Epithelial cell of prostate (primary cell): ENCODE results near the gene LAMP2.
A peak's percentile ranks its signal among the peaks of the same experiment; 100 is the strongest.

ENCODE experiments used
- DNase-seq: peaks from one replicate; pipeline ENCODE4 v3.0.0-alpha.2; 2011; ENCODE audit warnings: low read depth, low spot score
- H3K27ac ChIP-seq: fragments of 450-650 bp; 2 replicates; pipeline ENCODE4 v1.5.1; 2017; ENCODE audit warnings: mild to moderate bottlenecking

LAMP2 gene

GRCh38 chrX:120459309-120459708, 9.8 kb downstream of the LAMP2 start:
- DNase-seq, result no peak
- peak overlapping the region; percentile 94 for H3K27ac ChIP-seq

DNA sequence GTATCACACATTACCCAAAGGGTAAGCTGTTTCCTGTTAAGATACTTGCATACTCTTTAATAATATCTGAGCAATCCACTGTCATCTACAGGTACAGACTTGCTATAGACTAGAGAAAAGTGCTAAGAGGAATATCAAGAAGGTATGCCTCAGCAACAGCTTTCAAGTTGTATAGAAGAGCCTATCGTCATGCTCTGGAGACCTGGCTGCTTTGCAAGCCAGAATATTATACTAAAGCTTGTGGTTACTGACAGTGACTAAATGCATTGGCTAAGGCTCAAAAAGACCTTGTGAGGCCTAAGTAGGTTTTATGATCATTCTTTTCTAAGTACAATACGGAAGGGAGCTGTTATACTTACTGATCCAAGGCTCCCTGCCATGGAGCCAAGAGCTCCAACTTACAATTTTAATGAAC, 11.3 kb downstream of the LAMP2 start:
- DNase-seq, result peak; percentile 91
- peak overlapping the region; percentile 94 for H3K27ac ChIP-seq

GRCh38 chrX:120456973-120457372, 12.1 kb downstream of the LAMP2 start:
- DNase-seq, result no peak
- peak overlapping the region; percentile 94 for H3K27ac ChIP-seq

DNA sequence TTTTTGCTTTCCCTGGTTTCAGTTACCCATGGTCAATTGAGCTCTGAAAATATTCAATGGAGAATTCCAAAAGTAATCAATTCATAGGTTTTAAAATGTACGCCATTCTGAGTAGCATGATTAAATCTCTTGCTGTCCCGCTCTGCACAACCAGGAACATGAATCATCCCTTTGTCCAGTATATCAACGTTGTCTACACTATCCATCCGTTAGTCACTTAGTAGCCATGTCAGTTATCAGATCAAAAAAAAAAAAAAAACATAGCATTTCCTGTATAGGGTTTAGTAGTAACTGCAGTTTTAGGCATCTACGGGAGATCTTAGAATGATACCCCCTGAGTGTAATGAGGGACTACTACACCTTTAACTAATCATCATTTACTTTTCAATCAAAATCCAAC, 15.1 kb downstream of the LAMP2 start:
- no peak for DNase-seq
- H3K27ac ChIP-seq, result no peak overlapping the region

DNA sequence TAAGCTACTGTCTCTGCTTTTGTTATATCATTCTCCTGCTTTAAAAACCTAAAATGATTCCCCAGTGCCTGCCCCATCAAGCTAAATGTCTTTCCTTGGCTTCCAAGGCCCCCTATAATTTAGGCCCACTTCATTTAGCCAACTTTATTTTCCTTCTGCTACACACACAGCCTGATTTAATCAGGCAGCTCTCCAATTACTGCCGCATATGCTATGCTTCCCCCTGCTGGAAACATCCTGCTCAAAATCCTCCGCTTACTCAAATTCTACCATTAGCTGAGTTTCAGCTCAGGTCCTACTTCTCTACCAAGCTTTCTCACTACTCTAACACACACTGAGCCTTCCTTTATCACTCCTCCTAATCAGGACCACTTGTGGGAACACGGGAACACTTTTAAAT, 17.0 kb downstream of the LAMP2 start:
- DNase-seq, result no peak
- H3K27ac ChIP-seq, result no peak overlapping the region

- DNase-seq, result no peak
- no peak overlapping the region for H3K27ac ChIP-seq
Observed at GRCh38 chrX:120450163-120450562, 18.9 kb downstream of the LAMP2 start.

GRCh38 chrX:120446498-120446897, 22.6 kb downstream of the LAMP2 start:
- no peak overlapping the region for H3K27ac ChIP-seq
- DNase-seq, result no peak

DNA sequence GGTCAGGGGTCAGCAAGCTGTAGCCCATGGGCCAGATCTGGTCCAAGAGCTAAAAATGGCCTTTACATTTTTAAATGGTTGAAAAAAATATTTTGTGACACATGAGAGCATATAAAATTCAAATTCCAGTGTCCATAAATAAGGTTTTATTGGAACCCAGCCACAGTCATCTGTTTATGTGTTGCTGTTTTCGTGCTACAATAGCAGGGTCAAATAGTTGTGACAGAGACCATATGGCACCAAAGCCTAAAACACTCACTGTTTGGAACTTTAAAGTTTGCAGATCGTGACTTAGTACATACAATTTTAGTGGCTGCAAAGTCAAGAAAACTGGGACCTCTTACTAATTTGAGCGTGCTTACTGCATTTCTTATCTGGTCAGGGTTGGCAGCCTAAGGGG, 29.2 kb downstream of the LAMP2 start:
- H3K27ac ChIP-seq, result no peak overlapping the region
- DNase-seq, result no peak

DNA sequence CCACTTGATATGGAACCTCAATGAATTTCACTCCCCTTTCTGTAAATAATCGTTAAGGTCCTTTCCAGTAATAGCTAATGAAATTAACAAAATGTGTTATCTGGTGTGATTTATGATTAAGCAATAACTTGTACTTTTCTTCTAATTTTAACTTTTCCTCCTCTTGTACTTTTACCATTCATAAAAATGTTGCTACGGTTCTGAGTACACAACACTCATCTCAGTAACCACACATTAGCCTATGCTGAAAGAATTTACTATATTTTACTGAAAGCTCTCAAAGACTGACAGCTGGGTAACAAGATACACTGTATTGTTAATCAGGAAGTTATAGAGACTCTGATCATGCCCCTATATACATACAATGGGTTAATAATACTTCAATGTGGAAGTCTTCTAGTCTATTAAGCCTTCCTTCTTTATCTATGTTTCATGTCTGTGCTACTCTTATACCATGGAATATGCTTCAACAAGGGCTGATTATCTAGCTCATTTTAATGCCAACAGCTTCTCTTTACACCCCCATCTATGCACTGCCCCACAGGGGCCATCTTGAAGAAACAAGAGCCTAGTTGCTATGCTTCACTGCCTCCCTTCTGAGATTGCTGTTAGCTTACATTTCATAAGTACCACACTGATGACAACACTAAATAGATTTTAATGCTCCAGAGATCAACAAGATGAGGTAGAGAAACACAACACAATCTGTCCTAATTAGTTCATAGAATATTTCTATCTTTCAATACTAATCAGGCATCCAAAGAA, 39.1 kb downstream of the LAMP2 start:
- no peak for DNase-seq
- H3K27ac ChIP-seq, result no peak overlapping the region

DNA sequence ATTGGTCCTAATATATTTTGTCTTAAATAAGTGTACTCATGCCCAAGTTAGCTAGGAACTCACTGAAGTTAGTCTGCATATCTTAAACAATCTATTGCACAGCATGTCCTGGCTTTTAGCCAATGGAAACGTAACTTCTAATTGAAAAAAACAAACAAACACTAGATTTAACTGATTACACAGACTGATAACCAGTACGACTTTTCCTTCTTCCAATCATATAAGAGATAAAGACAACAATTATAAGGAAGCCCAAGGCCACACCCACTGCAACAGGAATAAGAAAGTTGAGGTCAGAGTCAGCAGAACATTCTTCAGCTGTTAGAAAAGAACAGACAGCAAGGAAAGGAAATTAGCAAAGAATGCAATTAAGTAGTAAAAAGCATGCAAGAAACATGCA, 40.8 kb downstream of the LAMP2 start:
- DNase-seq, result no peak
- H3K27ac ChIP-seq, result no peak overlapping the region

- DNase-seq, result no peak
Observed at GRCh38 chrX:120426599-120426998, 42.5 kb downstream of the LAMP2 start.

GRCh38 chrX:120419463-120419862, 49.6 kb downstream of the LAMP2 start:
- H3K27ac ChIP-seq, result no peak overlapping the region
- DNase-seq, result no peak

More at GRCh38 chrX:120426599-120426998, 42.5 kb downstream of the LAMP2 start:
- no peak overlapping the region for H3K27ac ChIP-seq

- H3K27ac ChIP-seq, result no peak overlapping the region
Observed at GRCh38 chrX:120408168-120408567, 60.9 kb downstream of the LAMP2 start.

DNA sequence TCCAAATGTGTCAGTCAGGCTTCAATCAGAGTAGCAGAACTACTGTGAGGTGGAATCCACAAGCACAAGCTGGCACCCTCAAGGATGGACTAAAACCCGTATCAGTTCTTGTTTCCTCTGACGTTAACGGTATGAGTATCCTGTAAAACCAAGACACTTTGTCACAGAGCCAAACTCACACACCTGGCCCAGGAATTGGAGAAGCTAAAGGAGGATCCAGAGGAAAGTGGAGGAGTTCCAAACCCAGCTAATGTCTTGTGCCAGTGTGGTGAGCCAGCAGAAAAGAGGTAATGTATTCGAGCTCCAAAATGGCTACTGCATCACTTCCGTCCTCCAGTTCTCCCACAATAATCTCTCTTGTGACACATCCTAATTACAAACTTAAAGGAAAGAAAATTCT, 62.5 kb downstream of the LAMP2 start:
- DNase-seq, result no peak
- no peak overlapping the region for H3K27ac ChIP-seq

More at GRCh38 chrX:120408168-120408567, 60.9 kb downstream of the LAMP2 start:
- no peak for DNase-seq

- H3K27ac ChIP-seq, result no peak overlapping the region
- DNase-seq, result no peak
Observed at GRCh38 chrX:120402369-120402768, 66.7 kb downstream of the LAMP2 start.

DNA sequence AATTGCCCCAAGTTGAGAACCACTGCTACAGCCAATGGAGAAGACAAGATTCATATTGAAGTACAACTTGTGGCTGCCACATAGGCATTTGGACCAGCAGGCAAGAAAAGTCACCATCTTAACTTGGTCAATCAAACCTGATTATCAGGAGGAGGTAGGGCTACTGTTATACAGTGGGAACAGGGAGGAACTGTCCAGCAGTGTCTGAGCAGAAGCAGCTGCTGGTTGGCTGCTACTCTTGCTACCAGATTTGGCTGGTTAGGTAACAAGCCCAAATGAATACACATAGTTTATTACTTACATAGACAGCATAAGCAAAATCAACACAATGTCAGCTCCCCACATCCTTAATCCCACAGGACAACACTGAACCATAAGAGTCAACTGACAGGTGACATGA, 67.8 kb downstream of the LAMP2 start:
- no peak overlapping the region for H3K27ac ChIP-seq
- DNase-seq, result no peak

- no peak for DNase-seq
Observed at GRCh38 chrX:120380699-120381098, 88.4 kb downstream of the LAMP2 start.

DNA sequence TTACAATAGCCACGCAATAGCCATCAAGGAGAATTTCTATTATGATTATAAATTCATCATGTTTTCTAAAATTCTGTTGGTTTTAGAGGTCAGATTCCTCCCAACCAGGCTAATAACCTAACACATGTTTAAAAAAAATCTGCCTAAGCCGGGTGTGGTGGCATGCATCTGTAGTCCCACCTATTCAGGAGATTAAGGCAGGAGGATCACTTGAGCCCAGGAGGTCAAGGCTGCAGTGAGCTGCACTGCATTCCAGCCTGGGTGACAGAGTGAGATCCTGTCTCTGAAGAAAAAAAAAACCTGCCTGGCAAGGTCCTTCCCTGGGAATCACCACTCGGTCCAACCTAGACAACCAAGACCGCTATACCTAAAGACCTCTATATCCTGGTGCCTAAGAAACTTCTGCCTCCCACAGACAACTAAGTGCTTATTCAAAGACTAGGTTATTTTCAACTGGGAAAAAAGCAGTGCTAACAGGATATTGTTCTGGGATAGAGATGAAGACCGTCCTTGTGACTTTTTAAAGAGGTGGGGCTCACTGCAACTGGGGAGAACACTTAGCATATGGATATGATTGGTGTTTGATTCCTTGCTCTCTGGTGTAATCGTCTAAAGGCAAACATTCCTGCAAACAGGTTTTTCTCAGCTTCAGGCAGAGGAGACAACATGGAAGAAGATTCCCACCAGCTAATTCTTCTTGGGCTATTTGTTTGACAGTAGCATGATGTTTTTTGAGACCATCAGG, 89.0 kb downstream of the LAMP2 start:
- no peak overlapping the region for H3K27ac ChIP-seq
- no peak for DNase-seq

More at GRCh38 chrX:120380699-120381098, 88.4 kb downstream of the LAMP2 start:
- no peak overlapping the region for H3K27ac ChIP-seq

GRCh38 chrX:120378570-120378969, 90.5 kb downstream of the LAMP2 start:
- H3K27ac ChIP-seq, result no peak overlapping the region
- no peak for DNase-seq
